Occipital lobe (tissue), 2 donors: Measurements from ENCODE around the gene CDK6. TPM values are rescaled to one million over a fixed set of nuclear protein-coding genes. Genes with fewer than 3 reads are reported as not detected.
"Not testable (repeated sequence)": the region's sequence is repeated elsewhere in the genome, so short reads cannot be mapped to it uniquely, and the experiment has no call there.

Experiments
- DNase-seq: peaks from one replicate; lab custom pipeline; 2025; lab: John Stamatoyannopoulos, UW
- total RNA-seq: library from RNA; depleted of rRNA; stranded (reverse); fragments of >200 nt; gene quantifications from one replicate; pipeline ENCODE4 v1.2.3, GENCODE V29; 2014

Gene CDK6
- total RNA-seq, result 11.1 TPM

GRCh38 chr7:92836489-92836999 lies at the start of gene CDK6:
CDK6 (minus strand) TSS chr7:92836573; CDS start chr7:92833323, 3,250 bp downstream.
- DNase-seq, result no peak

GRCh38 chr7:92886039-92886438 lies 49.7 kb upstream of the CDK6 start:
- not testable (repeated sequence) for DNase-seq

- DNase-seq, result no peak
Measured at GRCh38 chr7:92884218-92884617, 47.8 kb upstream of the CDK6 start.

GRCh38 chr7:92882760-92883159 lies 46.4 kb upstream of the CDK6 start:
- no peak for DNase-seq

GRCh38 chr7:92881091-92881485 lies 44.7 kb upstream of the CDK6 start:
- DNase-seq, result no peak

GRCh38 chr7:92880212-92881090 lies 44.1 kb upstream of the CDK6 start:
- DNase-seq, result no peak

GRCh38 chr7:92877367-92877766 lies 41.0 kb upstream of the CDK6 start:
- no peak for DNase-seq

- DNase-seq, result no peak
Measured at GRCh38 chr7:92876836-92877235, 40.5 kb upstream of the CDK6 start.

- no peak for DNase-seq
Measured at GRCh38 chr7:92875719-92876118, 39.3 kb upstream of the CDK6 start.

- DNase-seq, result no peak
Measured at GRCh38 chr7:92875173-92875572, 38.8 kb upstream of the CDK6 start.

GRCh38 chr7:92874567-92874966 lies 38.2 kb upstream of the CDK6 start:
- no peak for DNase-seq

- no peak for DNase-seq
Measured at GRCh38 chr7:92873776-92874175, 37.4 kb upstream of the CDK6 start.

GRCh38 chr7:92872701-92873100 lies 36.3 kb upstream of the CDK6 start:
- DNase-seq, result no peak

- no peak for DNase-seq
Measured at GRCh38 chr7:92868683-92869293, 32.4 kb upstream of the CDK6 start.

GRCh38 chr7:92864169-92864568 lies 27.8 kb upstream of the CDK6 start:
- DNase-seq, result not testable (repeated sequence)

- no peak for DNase-seq
Measured at GRCh38 chr7:92856436-92856835, 20.1 kb upstream of the CDK6 start.

GRCh38 chr7:92854501-92855238 lies 18.3 kb upstream of the CDK6 start:
- DNase-seq, result no peak

GRCh38 chr7:92851732-92852131 lies 15.4 kb upstream of the CDK6 start:
- no peak for DNase-seq

- no peak for DNase-seq
Measured at GRCh38 chr7:92850516-92850915, 14.1 kb upstream of the CDK6 start.

GRCh38 chr7:92849322-92849721 lies 12.9 kb upstream of the CDK6 start:
- no peak for DNase-seq

- no peak for DNase-seq
Measured at GRCh38 chr7:92848851-92849250, 12.5 kb upstream of the CDK6 start.

GRCh38 chr7:92848441-92848840 lies 12.1 kb upstream of the CDK6 start:
- DNase-seq, result no peak
